HepG2 (cell line): Measurements from ENCODE around the gene TUBB3. TPM values are rescaled to one million over a fixed set of nuclear protein-coding genes. Genes with fewer than 3 reads are reported as not detected.

Experiments
- CEBPG ChIP-seq: IDR thresholded peaks from 2 replicates; pipeline ENCODE4 v1.6.1; 2016
- DRAP1 ChIP-seq: IDR thresholded peaks from 2 replicates; pipeline ENCODE4 v1.6.1; 2016; ENCODE audit warnings: missing genetic modification reagents, missing compliant biosample characterization
- GABPA ChIP-seq, 2 experiments: IDR thresholded peaks; 2 replicates each; pipeline ENCODE4 v1.6.1; 2011 to 2016; ENCODE audit warnings: low read depth in 2 of 2, low read length in 1 of 2, missing biosample characterization in 1 of 2, missing genetic modification characterization in 1 of 2
- GZF1 ChIP-seq: sonication (generic); formaldehyde crosslinking; IDR thresholded peaks from 2 replicates; pipeline ENCODE4 v1.5.1; 2020; ENCODE audit warnings: mild to moderate bottlenecking, missing genetic modification reagents
- KAT8 ChIP-seq: IDR thresholded peaks from 2 replicates; pipeline ENCODE4 v1.6.1; 2016; ENCODE audit warnings: missing genetic modification reagents, missing compliant biosample characterization
- KLF11 ChIP-seq: IDR thresholded peaks from 2 replicates; pipeline ENCODE4 v1.6.1; 2016; ENCODE audit warnings: missing compliant biosample characterization
- MAFF ChIP-seq: IDR thresholded peaks from 2 replicates; pipeline ENCODE4 v1.6.1; 2011; ENCODE audit warnings: low read depth, low read length, improper control_type of control experiment
- MATR3 ChIP-seq: sonication (generic); formaldehyde crosslinking; IDR thresholded peaks from 2 replicates; pipeline ENCODE4 v1.4.0; 2020; ENCODE audit warnings: missing genetic modification reagents
- MXD1 ChIP-seq: sonication (generic); formaldehyde crosslinking; IDR thresholded peaks from 2 replicates; pipeline ENCODE4 v1.4.0; 2020; ENCODE audit warnings: mild to moderate bottlenecking, missing genetic modification reagents
- MXD4 ChIP-seq: IDR thresholded peaks from 2 replicates; pipeline ENCODE4 v1.6.1; 2016; ENCODE audit warnings: mild to moderate bottlenecking, missing biosample characterization, missing genetic modification reagents
- NCOA1 ChIP-seq: sonication (generic); formaldehyde crosslinking; IDR thresholded peaks from 2 replicates; pipeline ENCODE4 v1.9.0; 2021; ENCODE audit warnings: missing genetic modification reagents
- NFIC ChIP-seq: IDR thresholded peaks from 2 replicates; pipeline ENCODE4 v1.6.1; 2012; ENCODE audit warnings: mild to moderate bottlenecking, low read length, inconsistent platforms
- NR3C1 ChIP-seq: sonication (generic); formaldehyde crosslinking; IDR thresholded peaks from 2 replicates; pipeline ENCODE4 v1.4.0; 2020; ENCODE audit warnings: missing genetic modification reagents
- REXO4 ChIP-seq: sonication (generic); formaldehyde crosslinking; IDR thresholded peaks from 2 replicates; pipeline ENCODE4 v1.8.0; 2022; ENCODE audit warnings: missing genetic modification reagents, mild to moderate bottlenecking, borderline replicate concordance
- RNF2 ChIP-seq: fragments of 450-650 bp; conservative IDR thresholded peaks from 2 replicates; pipeline ENCODE4 v1.6.1; 2016; ENCODE audit warnings: low read depth
- RORA ChIP-seq: sonication (generic); formaldehyde crosslinking; IDR thresholded peaks from 2 replicates; pipeline ENCODE4 v1.5.0; 2020; ENCODE audit warnings: mild to moderate bottlenecking, missing genetic modification reagents, moderate library complexity
- SIN3B ChIP-seq: fragments of 150-350 bp; IDR thresholded peaks from 2 replicates; pipeline ENCODE4 v1.6.1; 2014; ENCODE audit warnings: low read length
- TFDP1 ChIP-seq: IDR thresholded peaks from 2 replicates; pipeline ENCODE4 v1.6.1; 2016; ENCODE audit warnings: missing compliant biosample characterization, missing genetic modification reagents, borderline replicate concordance
- YY1 ChIP-seq: IDR thresholded peaks from 2 replicates; pipeline ENCODE4 v1.6.1; 2011; ENCODE audit warnings: low read length, low read depth, moderate library complexity, mild to moderate bottlenecking; ENCODE audit not compliant: insufficient read depth, insufficient replicate concordance
- ZBTB14 ChIP-seq: sonication (generic); formaldehyde crosslinking; IDR thresholded peaks from 2 replicates; pipeline ENCODE4 v1.4.0; 2020; ENCODE audit warnings: missing genetic modification reagents
- ZBTB7B ChIP-seq: sonication (generic); formaldehyde crosslinking; IDR thresholded peaks from 2 replicates; pipeline ENCODE4 v1.4.0; 2020; ENCODE audit warnings: missing genetic modification reagents
- ZBTB8A ChIP-seq: sonication (generic); formaldehyde crosslinking; IDR thresholded peaks from 2 replicates; pipeline ENCODE4 v1.4.0; 2020; ENCODE audit warnings: mild to moderate bottlenecking, low read depth, missing genetic modification reagents, borderline replicate concordance
- ZC3H13 ChIP-seq: sonication (generic); formaldehyde crosslinking; IDR thresholded peaks from 2 replicates; pipeline ENCODE4 v1.8.1; 2023; ENCODE audit warnings: mild to moderate bottlenecking, missing genetic modification reagents, moderate library complexity
- ZFP1 ChIP-seq: IDR thresholded peaks from 2 replicates; pipeline ENCODE4 v1.6.1; 2016
- ZFP36L2 ChIP-seq: sonication (generic); formaldehyde crosslinking; IDR thresholded peaks from 2 replicates; pipeline ENCODE4 v1.4.0; 2020; ENCODE audit warnings: missing genetic modification reagents
- ZNF124 ChIP-seq: sonication (generic); formaldehyde crosslinking; IDR thresholded peaks from 2 replicates; pipeline ENCODE4 v1.4.0; 2020; ENCODE audit warnings: missing genetic modification reagents
- ZNF430 ChIP-seq: sonication (generic); formaldehyde crosslinking; IDR thresholded peaks from 2 replicates; pipeline ENCODE4 v1.9.0; 2021; ENCODE audit warnings: mild to moderate bottlenecking, missing genetic modification reagents
- ZNF660 ChIP-seq: sonication (generic); formaldehyde crosslinking; IDR thresholded peaks from 2 replicates; pipeline ENCODE4 v1.5.1; 2020; ENCODE audit warnings: mild to moderate bottlenecking, low read depth, missing genetic modification reagents, borderline replicate concordance
- ZNF670 ChIP-seq: sonication (generic); formaldehyde crosslinking; IDR thresholded peaks from 2 replicates; pipeline ENCODE4 v1.8.0; 2022; ENCODE audit warnings: mild to moderate bottlenecking, missing genetic modification reagents, borderline replicate concordance
- ZNF672 ChIP-seq: sonication (generic); formaldehyde crosslinking; IDR thresholded peaks from 2 replicates; pipeline ENCODE4 v1.8.1; 2022; ENCODE audit warnings: missing genetic modification reagents
- ZSCAN21 ChIP-seq: sonication (generic); formaldehyde crosslinking; IDR thresholded peaks from 2 replicates; pipeline ENCODE4 v1.8.0; 2022; ENCODE audit warnings: mild to moderate bottlenecking, missing genetic modification reagents, moderate library complexity, borderline replicate concordance
- polyA plus RNA-seq, 8 experiments: library from polyadenylated mRNA; depleted of rRNA in 3 of 8; stranded (reverse) in 7 of 8; unstranded in 1 of 8; fragments of >200 nt; fragmentation: Illumina TruSeq in 4 of 8; extraction: Trizol in 4 of 8; gene quantifications; 2 replicates each; pipeline versions ENCODE4 v1.2.1 to v1.2.3, GENCODE V29; 2011 to 2016; ENCODE audit warnings: low read depth in 4 of 8, missing spikeins in 1 of 8, mixed read lengths in 1 of 8; ENCODE audit not compliant: insufficient read depth in 1 of 8
- total RNA-seq, 5 experiments: library from RNA; depleted of rRNA; stranded (reverse); fragments of >200 nt; fragmentation: Illumina TruSeq; extraction: Trizol; gene quantifications; 2 replicates each; pipeline ENCODE4 v1.2.3, GENCODE V29; 2016; ENCODE audit warnings: low read depth in 1 of 5

Gene TUBB3
- total and polyA plus RNA-seq, 2 of the 13 experiments (the other 11 are each of a cell fraction or from before 2014, with no cell fraction given) = 110 to 185 TPM

- TF ChIP-seq TFDP1 (CRISPR knock-in tag) (peak; percentile 75; the same call in 1 of the 2 replicates), NR3C1 (CRISPR knock-in tag) (no peak), KLF11 (CRISPR knock-in tag) (no peak; the same call in 1 of the 2 replicates), MXD4 (CRISPR knock-in tag) (no peak; the same call in 1 of the 2 replicates), ZFP36L2 (CRISPR knock-in tag) (no peak), ZNF670 (CRISPR knock-in tag) (no peak), ZNF124 (no peak; the same call in 1 of the 2 replicates), SIN3B (no peak), ZFP1 (CRISPR knock-in tag) (no peak), REXO4 (CRISPR knock-in tag) (no peak), RNF2 (no peak), MXD1 (CRISPR knock-in tag) (no peak), MAFF (no peak), GABPA (IDR thresholded peaks at IDR 0.05; ENCODE audit: low read depth, low read length) (no peak), GABPA (CRISPR knock-in tag; IDR thresholded peaks at IDR 0.05; ENCODE audit: low read depth) (no peak), ZNF430 (no peak), YY1 (peak; percentile 9), GZF1 (CRISPR knock-in tag) (no peak), CEBPG (no peak), RORA (CRISPR knock-in tag) (no peak), DRAP1 (CRISPR knock-in tag) (peak; percentile 60), ZBTB8A (no peak), ZC3H13 (CRISPR knock-in tag) (no peak; the same call in 1 of the 2 replicates), ZSCAN21 (peak; percentile 61; the same call in 1 of the 2 replicates), ZBTB7B (CRISPR knock-in tag) (peak; percentile 67; the same call in 1 of the 2 replicates), ZBTB14 (CRISPR knock-in tag) (no peak), ZNF660 (CRISPR knock-in tag) (no peak), KAT8 (CRISPR knock-in tag) (peak; percentile 66), MATR3 (CRISPR knock-in tag) (no peak), NFIC (no peak), ZNF672 (CRISPR knock-in tag) (no peak), NCOA1 (no peak)
Measured at GRCh38 chr16:89873972-89874689, 49.0 kb upstream of the TUBB3 start (continued).
